Activated CD4-positive, alpha-beta memory T cell treated with anti-CD3 and anti-CD28 coated beads for 36 hours (primary cell): ENCODE measurements around the gene PLCB4. TPM values are rescaled to one million over a fixed set of nuclear protein-coding genes. Genes with fewer than 3 reads are reported as not detected.

Experiments
- CTCF ChIA-PET: fragments of 350-600 bp; sonication (Branson Sonifier 250); formaldehyde crosslinking; loops from one replicate; lab custom pipeline; 2021; ENCODE audit warnings: antibody characterized with exemption, inconsistent platforms; lab: Charles Lee
- POLR2A ChIA-PET: fragments of 350-600 bp; sonication (Branson Sonifier 250); formaldehyde crosslinking; loops from one replicate; lab custom pipeline; 2021; ENCODE audit warnings: antibody characterized with exemption; lab: Charles Lee
- DNase-seq: peaks from one replicate; pipeline ENCODE4 v3.0.0-alpha.2; 2020
- H3K27ac Mint-ChIP-seq: one replicate; pipeline ENCODE4 v1.8.0; 2021; ENCODE audit warnings: mixed read lengths
- H3K27me3 Mint-ChIP-seq: one replicate; pipeline ENCODE4 v1.8.0; 2021; ENCODE audit warnings: mixed read lengths
- H3K36me3 Mint-ChIP-seq: one replicate; pipeline ENCODE4 v1.8.0; 2021; ENCODE audit warnings: mixed read lengths
- H3K4me1 Mint-ChIP-seq: one replicate; pipeline ENCODE4 v1.8.0; 2021; ENCODE audit warnings: low read depth, mixed read lengths
- H3K4me3 Mint-ChIP-seq: one replicate; pipeline ENCODE4 v1.8.0; 2021; ENCODE audit warnings: mild to moderate bottlenecking, mixed read lengths
- H3K9me3 Mint-ChIP-seq: one replicate; pipeline ENCODE4 v1.8.0; 2021; ENCODE audit warnings: mixed read lengths
- intact Hi-C: fragments of 100-400 bp; cut with micrococcal nuclease; formaldehyde crosslinking; loops from one replicate; pipeline ENCODE4 v1.15.1; 2023
- total RNA-seq, 2 experiments: library from RNA; stranded (reverse); gene quantifications; one replicate each; pipeline ENCODE4 v1.2.3, GENCODE V29; 2021

Gene PLCB4
- total RNA-seq, 2 experiments from 2014 or later: not detected

DNA sequence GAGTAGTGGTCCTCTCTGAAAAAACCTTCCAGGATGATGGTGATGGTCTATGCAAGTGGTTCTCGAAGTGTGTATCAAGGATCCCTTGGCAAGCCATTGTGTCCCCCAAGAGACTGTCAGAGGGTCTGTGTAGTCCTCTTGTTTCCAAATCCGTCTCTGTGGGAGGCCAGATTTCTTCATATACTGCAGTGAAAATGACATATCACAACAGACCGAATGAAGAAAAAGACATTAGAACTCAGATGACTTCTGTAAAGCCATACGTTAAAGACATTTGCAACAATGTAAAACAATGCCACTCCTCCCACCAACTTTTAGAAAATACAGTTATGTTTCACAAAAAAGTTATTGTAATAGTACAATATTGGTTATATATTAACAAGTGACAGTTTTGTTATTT is 418.3 kb downstream of the PLCB4 start:
- H3K4me1 Mint-ChIP-seq: no peaks in the 10 kb centered on the region
- intact Hi-C loops: no loop called here
- H3K9me3 Mint-ChIP-seq: peaks cover 2% of the 10 kb centered on the region
- H3K27ac Mint-ChIP-seq: no peak overlapping the region
- DNase-seq: no peak
- H3K27me3 Mint-ChIP-seq: no peaks in the 10 kb centered on the region
- H3K36me3 Mint-ChIP-seq: no peaks in the 10 kb centered on the region
- ChIA-PET POLR2A (no interaction called here), CTCF (no interaction called here)
- no peak overlapping the region for H3K4me3 Mint-ChIP-seq

DNA sequence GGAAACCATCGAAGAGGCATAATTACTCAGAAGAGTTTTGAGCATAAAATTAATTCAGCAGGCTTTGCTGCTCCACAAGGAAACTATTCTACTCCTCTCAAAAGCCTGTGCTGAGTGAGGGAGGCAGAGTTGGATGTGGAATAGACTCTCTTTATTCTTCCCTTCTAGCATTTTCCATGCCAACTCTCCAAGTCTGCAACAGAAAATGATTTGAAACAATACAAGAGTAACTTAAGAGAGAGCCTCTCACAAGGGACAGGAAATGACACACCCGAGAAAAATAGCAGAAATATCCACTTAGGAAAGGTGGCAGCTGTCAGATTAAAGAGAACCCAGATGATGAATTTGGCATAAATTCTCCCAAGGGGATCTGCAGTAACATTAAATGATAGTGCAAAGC is 419.2 kb downstream of the PLCB4 start:
- Mint-ChIP-seq H3K4me3 (no peak overlapping the region), H3K27ac (no peak overlapping the region), H3K27me3 (no peaks in the 10 kb centered on the region), H3K9me3 (peaks cover 2% of the 10 kb centered on the region), H3K36me3 (no peaks in the 10 kb centered on the region), H3K4me1 (no peaks in the 10 kb centered on the region)
- ChIA-PET CTCF (no interaction called here), POLR2A (no interaction called here)
- intact Hi-C loops: no loop called here
- DNase-seq: no peak

GRCh38 chr20:9490161-9490560 is 421.3 kb downstream of the PLCB4 start:
- no peak for DNase-seq
- H3K9me3 Mint-ChIP-seq: peaks cover 2% of the 10 kb centered on the region
- intact Hi-C loops: no loop called here
- no peaks in the 10 kb centered on the region for H3K36me3 Mint-ChIP-seq
- no peak overlapping the region for H3K4me3 Mint-ChIP-seq
- no peak overlapping the region for H3K27ac Mint-ChIP-seq
- POLR2A ChIA-PET: no interaction called here
- no peaks in the 10 kb centered on the region for H3K4me1 Mint-ChIP-seq
- CTCF ChIA-PET: no interaction called here
- no peaks in the 10 kb centered on the region for H3K27me3 Mint-ChIP-seq

DNA sequence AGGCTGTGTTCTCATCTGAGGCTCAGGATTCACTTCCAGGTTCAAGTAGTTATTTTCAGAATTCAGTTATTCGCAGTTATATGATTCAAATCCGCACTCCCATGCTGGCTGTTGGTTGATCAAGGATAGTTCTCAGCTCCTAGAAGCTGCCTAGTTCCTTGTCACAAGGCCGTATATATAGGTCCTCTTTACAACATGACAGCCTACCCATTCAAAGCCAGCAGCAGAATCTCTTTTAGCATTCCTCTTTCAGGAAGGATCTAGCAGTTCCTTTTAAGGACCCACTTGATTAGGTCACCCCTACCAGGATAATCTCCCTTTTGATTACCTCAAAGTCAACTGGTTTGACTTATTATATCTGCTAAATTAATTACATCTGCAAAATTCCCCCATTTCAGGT is 421.7 kb downstream of the PLCB4 start:
- DNase-seq: no peak
- H3K36me3 Mint-ChIP-seq: no peaks in the 10 kb centered on the region
- H3K9me3 Mint-ChIP-seq: peaks cover 2% of the 10 kb centered on the region
- ChIA-PET POLR2A (no interaction called here), CTCF (no interaction called here)
- intact Hi-C loops: no loop called here
- H3K4me3 Mint-ChIP-seq: no peak overlapping the region
- H3K4me1 Mint-ChIP-seq: no peaks in the 10 kb centered on the region
- no peaks in the 10 kb centered on the region for H3K27me3 Mint-ChIP-seq
- no peak overlapping the region for H3K27ac Mint-ChIP-seq

DNA sequence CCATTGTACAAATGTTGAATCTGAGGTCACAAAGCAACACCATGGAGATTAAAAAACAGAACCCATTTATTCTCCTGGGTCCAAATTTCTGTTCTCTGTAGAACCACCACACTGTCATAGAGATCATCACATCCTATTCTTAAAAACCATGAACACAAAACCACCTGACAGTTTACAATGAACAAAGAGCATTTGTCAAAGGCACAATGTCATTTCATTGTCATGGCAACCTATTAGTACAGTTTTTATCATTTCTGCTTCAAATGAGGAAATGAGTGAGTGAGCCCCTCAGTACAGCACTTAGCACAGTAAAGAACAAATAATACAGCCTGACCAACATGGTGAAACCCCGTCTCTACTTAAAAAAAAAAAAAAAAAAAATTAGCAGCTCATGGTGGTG is 422.4 kb downstream of the PLCB4 start:
- CTCF ChIA-PET: no interaction called here
- Mint-ChIP-seq H3K27ac (no peak overlapping the region), H3K9me3 (peaks cover 5% of the 10 kb centered on the region), H3K27me3 (no peaks in the 10 kb centered on the region), H3K4me1 (no peaks in the 10 kb centered on the region), H3K4me3 (no peak overlapping the region), H3K36me3 (no peaks in the 10 kb centered on the region)
- DNase-seq: no peak
- intact Hi-C loops: no loop called here
- POLR2A ChIA-PET: no interaction called here

- H3K36me3 Mint-ChIP-seq: no peaks in the 10 kb centered on the region
- intact Hi-C loops: no loop called here
- no peak overlapping the region for H3K4me3 Mint-ChIP-seq
- no peak overlapping the region for H3K27ac Mint-ChIP-seq
- no peaks in the 10 kb centered on the region for H3K4me1 Mint-ChIP-seq
- peaks cover 5% of the 10 kb centered on the region for H3K9me3 Mint-ChIP-seq
- H3K27me3 Mint-ChIP-seq: no peaks in the 10 kb centered on the region
- DNase-seq: no peak
- ChIA-PET POLR2A (no interaction called here), CTCF (no interaction called here)
Measured at GRCh38 chr20:9492067-9492466, 423.2 kb downstream of the PLCB4 start.

- H3K36me3 Mint-ChIP-seq: no peaks in the 10 kb centered on the region
- peaks cover 5% of the 10 kb centered on the region for H3K9me3 Mint-ChIP-seq
Measured at GRCh38 chr20:9493803-9494202, 424.9 kb downstream of the PLCB4 start.

GRCh38 chr20:9495701-9496100 is 426.8 kb downstream of the PLCB4 start:
- intact Hi-C loops: no loop called here
- H3K27me3 Mint-ChIP-seq: no peaks in the 10 kb centered on the region

More at GRCh38 chr20:9493803-9494202, 424.9 kb downstream of the PLCB4 start:
- Mint-ChIP-seq H3K27me3 (no peaks in the 10 kb centered on the region), H3K4me1 (no peaks in the 10 kb centered on the region), H3K27ac (no peak overlapping the region), H3K4me3 (no peak overlapping the region)
- CTCF ChIA-PET: no interaction called here
- POLR2A ChIA-PET: no interaction called here
- no peak for DNase-seq
- intact Hi-C loops: no loop called here

GRCh38 chr20:9496155-9496554 is 427.3 kb downstream of the PLCB4 start:
- peaks cover 5% of the 10 kb centered on the region for H3K9me3 Mint-ChIP-seq
- intact Hi-C loops: no loop called here
- no peak overlapping the region for H3K27ac Mint-ChIP-seq
- ChIA-PET CTCF (no interaction called here), POLR2A (no interaction called here)
- no peaks in the 10 kb centered on the region for H3K36me3 Mint-ChIP-seq
- H3K4me1 Mint-ChIP-seq: no peaks in the 10 kb centered on the region
- no peaks in the 10 kb centered on the region for H3K27me3 Mint-ChIP-seq
- no peak overlapping the region for H3K4me3 Mint-ChIP-seq
- no peak for DNase-seq

More at GRCh38 chr20:9495701-9496100, 426.8 kb downstream of the PLCB4 start:
- Mint-ChIP-seq H3K4me1 (no peaks in the 10 kb centered on the region), H3K9me3 (peaks cover 5% of the 10 kb centered on the region), H3K27ac (no peak overlapping the region), H3K4me3 (no peak overlapping the region), H3K36me3 (no peaks in the 10 kb centered on the region)
- CTCF ChIA-PET: no interaction called here
- POLR2A ChIA-PET: no interaction called here
- no peak for DNase-seq

DNA sequence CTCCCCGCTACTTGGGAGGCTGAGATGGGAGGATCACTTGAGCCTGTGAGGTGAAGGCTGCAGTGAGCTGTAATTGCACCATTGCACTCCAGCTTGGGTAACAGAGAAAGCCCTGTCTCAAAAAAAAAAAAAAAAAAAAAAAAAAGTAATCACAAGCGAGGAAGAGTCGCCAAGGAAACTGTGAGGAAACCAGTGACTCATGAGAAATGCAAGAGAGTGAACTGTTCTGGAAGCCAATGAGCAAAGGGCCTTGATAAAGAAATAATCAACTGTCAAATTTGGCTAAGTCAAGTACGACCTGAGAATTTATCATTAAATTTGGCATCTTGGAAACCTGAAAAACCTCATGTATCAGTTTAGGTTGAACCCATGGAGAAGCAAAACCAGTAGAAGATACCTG is 429.4 kb downstream of the PLCB4 start:
- no peak for DNase-seq
- intact Hi-C loops: no loop called here
- Mint-ChIP-seq H3K27ac (no peak overlapping the region), H3K9me3 (peaks cover 5% of the 10 kb centered on the region), H3K36me3 (no peaks in the 10 kb centered on the region), H3K4me1 (no peaks in the 10 kb centered on the region), H3K4me3 (no peak overlapping the region), H3K27me3 (no peaks in the 10 kb centered on the region)
- CTCF ChIA-PET: no interaction called here
- POLR2A ChIA-PET: no interaction called here

DNA sequence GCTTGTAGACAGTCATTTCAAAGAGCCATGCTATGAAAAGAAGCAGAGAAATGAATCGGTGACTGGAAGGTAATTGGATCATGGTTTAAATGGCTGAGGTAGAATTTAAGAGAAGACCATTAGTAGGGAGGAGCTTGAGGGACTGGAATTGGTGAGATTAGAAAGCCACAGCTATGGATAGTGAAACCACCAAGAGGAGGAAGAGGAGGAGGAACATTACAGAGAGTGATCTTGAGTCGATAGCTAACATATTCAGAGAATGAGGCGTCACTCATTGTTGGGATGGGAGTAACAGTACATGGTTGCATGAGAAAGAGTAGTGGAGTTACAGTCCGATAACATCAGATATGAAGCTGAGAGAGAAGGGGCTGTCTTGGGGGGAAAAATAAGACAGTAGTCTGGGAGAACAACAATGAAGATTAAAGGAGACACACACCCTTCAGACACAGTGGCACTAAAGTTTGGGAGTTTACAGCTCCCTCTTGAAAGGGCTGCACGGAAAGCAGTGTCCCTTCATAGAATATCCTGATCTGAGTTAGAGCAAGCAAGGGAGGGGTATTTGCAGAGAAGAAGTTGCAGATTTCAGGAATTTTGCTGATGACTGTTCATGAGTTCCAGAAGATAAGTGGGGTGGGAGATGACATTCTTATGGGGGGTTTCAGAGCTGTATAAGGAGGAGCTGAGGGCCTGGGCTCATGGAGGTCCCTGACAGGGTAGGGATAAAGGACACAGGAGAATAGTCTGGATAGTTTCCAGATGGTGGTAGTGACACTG is 430.4 kb downstream of the PLCB4 start:
- H3K27me3 Mint-ChIP-seq: no peaks in the 10 kb centered on the region
- no peaks in the 10 kb centered on the region for H3K4me1 Mint-ChIP-seq
- CTCF ChIA-PET: no interaction called here
- H3K4me3 Mint-ChIP-seq: no peak overlapping the region
- H3K36me3 Mint-ChIP-seq: no peaks in the 10 kb centered on the region
- POLR2A ChIA-PET: no interaction called here
- intact Hi-C loops: no loop called here
- DNase-seq: no peak
- H3K9me3 Mint-ChIP-seq: peaks cover 7% of the 10 kb centered on the region
- no peak overlapping the region for H3K27ac Mint-ChIP-seq

DNA sequence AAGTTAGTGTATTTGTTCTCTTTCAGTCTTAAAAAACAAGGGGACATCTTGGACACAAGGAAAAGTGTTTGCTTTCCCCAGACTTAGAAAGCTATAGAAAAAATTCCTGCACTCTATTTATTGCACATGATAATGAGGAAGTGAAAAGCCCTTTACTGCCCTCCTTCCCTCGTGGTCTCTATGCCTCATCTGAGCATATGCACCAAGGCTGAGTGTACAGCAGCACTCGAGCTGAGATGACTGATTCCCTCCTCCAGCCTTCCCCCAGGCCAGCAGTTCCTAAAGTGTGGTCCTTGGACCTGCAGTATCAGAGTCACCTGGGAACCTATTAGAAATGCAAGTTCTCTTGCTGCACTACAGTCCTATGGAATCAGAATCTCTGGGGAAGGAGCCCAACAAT is 431.2 kb downstream of the PLCB4 start:
- POLR2A ChIA-PET: no interaction called here
- peaks cover 6% of the 10 kb centered on the region for H3K9me3 Mint-ChIP-seq
- CTCF ChIA-PET: no interaction called here
- H3K4me1 Mint-ChIP-seq: no peaks in the 10 kb centered on the region
- H3K27ac Mint-ChIP-seq: no peak overlapping the region
- intact Hi-C loops: no loop called here
- H3K27me3 Mint-ChIP-seq: no peaks in the 10 kb centered on the region
- H3K36me3 Mint-ChIP-seq: no peaks in the 10 kb centered on the region
- H3K4me3 Mint-ChIP-seq: no peak overlapping the region
- DNase-seq: no peak

GRCh38 chr20:9501473-9501872 is 432.6 kb downstream of the PLCB4 start:
- intact Hi-C loops: no loop called here
- H3K4me1 Mint-ChIP-seq: no peaks in the 10 kb centered on the region
- DNase-seq: no peak
- no peak overlapping the region for H3K27ac Mint-ChIP-seq
- H3K27me3 Mint-ChIP-seq: peaks cover 2% of the 10 kb centered on the region
- no peak overlapping the region for H3K4me3 Mint-ChIP-seq
- no peaks in the 10 kb centered on the region for H3K36me3 Mint-ChIP-seq
- H3K9me3 Mint-ChIP-seq: peaks cover 2% of the 10 kb centered on the region
- POLR2A ChIA-PET: no interaction called here
- CTCF ChIA-PET: interaction anchor here (0.6 kb wide), 1 partner anchor 1805 kb away, joined by 3 read pairs; no protein-coding TSS in a partner anchor
